ENCODE data around the gene SPATA17. TPM values are rescaled to one million over a fixed set of nuclear protein-coding genes. Genes with fewer than 3 reads are reported as not detected.

SPATA17 gene
- total RNA-seq, 4 donors from 2014 or later: 0.52 to 2.4 TPM; not detected in 2

DNA sequence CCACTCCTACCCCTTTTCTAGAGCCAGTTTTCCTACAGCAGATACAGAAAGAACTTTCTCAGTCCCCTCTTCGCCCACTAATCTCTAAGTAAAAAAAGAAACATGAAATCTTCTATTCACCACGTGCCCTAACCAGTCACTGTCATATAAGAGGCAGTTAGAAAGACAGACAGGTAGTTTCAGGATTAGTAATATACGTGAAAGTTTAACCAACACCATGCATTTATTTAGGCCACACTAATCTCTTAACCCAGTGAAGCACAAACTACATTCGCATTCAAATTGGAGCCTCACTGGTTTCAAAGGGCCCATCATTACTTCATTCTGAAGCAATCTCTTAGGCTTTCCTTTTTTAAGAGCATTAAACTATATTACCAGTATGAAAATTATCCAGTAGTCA, 10.3 kb upstream of the SPATA17 start:
- Histone ChIP-seq H3K4me1 (no peaks in the 10 kb centered on the region), H3K27ac (no peak overlapping the region), H3K9me3 (no peaks in the 10 kb centered on the region), H3K27me3 (no peaks in the 10 kb centered on the region), H3K4me3 (no peak overlapping the region), H3K36me3 (no peaks in the 10 kb centered on the region)
- no peak for TF ChIP-seq POLR2A (IDR thresholded peaks at IDR 0.05)
- TF ChIP-seq, protein P1, sequence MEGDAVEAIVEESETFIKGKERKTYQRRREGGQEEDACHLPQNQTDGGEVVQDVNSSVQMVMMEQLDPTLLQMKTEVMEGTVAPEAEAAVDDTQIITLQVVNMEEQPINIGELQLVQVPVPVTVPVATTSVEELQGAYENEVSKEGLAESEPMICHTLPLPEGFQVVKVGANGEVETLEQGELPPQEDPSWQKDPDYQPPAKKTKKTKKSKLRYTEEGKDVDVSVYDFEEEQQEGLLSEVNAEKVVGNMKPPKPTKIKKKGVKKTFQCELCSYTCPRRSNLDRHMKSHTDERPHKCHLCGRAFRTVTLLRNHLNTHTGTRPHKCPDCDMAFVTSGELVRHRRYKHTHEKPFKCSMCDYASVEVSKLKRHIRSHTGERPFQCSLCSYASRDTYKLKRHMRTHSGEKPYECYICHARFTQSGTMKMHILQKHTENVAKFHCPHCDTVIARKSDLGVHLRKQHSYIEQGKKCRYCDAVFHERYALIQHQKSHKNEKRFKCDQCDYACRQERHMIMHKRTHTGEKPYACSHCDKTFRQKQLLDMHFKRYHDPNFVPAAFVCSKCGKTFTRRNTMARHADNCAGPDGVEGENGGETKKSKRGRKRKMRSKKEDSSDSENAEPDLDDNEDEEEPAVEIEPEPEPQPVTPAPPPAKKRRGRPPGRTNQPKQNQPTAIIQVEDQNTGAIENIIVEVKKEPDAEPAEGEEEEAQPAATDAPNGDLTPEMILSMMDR (IDR thresholded peaks at IDR 0.05): no peak
- intact Hi-C loops (cut with DNase I; ENCODE audit: low total_unique reads): no loop called here
- no peak for DNase-seq

- no peaks in the 10 kb centered on the region for H3K36me3 ChIP-seq
- intact Hi-C loops (cut with DNase I; ENCODE audit: low total_unique reads): no loop called here
- H3K9me3 ChIP-seq: no peaks in the 10 kb centered on the region
- no peak for TF ChIP-seq POLR2A (IDR thresholded peaks at IDR 0.05)
- TF ChIP-seq, protein P1 (IDR thresholded peaks at IDR 0.05): no peak
- no peaks in the 10 kb centered on the region for H3K4me1 ChIP-seq
- no peak overlapping the region for H3K4me3 ChIP-seq
- no peak for DNase-seq
- no peaks in the 10 kb centered on the region for H3K27me3 ChIP-seq
- no peak overlapping the region for H3K27ac ChIP-seq
These were observed 9.1 kb upstream of the SPATA17 start for GRCh38 chr1:217622042-217622441.

DNA sequence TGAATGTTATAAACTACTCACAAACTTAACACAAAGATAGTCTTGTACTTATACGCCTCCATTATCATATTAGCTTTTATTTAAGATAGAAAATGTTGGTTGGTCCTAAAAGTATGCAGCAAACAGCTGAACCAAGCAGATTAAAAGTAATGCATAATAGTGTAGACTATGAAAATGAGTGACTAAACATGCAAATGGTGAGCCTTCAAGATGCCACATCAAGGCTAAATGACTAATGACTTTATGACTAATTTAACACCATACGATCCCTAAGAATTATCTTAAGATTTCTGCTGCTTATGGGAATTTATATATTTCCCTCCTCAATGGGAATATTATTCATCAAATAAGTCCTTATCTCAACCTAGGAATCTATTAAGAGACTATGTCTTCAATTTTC, 4.8 kb upstream of the SPATA17 start:
- Histone ChIP-seq H3K27me3 (no peaks in the 10 kb centered on the region), H3K9me3 (no peaks in the 10 kb centered on the region), H3K4me3 (no peak overlapping the region), H3K36me3 (no peaks in the 10 kb centered on the region), H3K4me1 (no peaks in the 10 kb centered on the region), H3K27ac (no peak overlapping the region)
- no peak for DNase-seq
- intact Hi-C loops (cut with DNase I; ENCODE audit: low total_unique reads): no loop called here
- TF ChIP-seq, protein P1 (IDR thresholded peaks at IDR 0.05): no peak
- TF ChIP-seq POLR2A (IDR thresholded peaks at IDR 0.05): no peak

DNA sequence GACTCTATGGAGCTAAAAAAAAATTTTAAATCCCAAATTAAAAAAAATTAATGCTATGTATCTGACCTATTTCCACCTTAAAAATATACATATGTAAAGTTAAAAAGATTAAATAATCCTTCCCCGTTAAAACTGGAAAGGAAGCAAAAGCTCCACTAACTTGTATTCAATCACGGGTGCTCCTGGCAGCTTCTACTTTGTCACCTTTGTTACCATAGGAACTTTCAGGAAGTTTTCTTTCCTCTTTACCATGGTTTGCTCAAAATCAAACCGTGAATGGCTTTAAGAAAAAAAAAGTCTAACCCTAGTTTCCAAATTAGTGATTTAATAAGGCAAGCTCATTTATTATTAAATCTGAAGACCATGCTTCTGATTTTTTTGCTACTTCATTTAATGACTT, 3.7 kb upstream of the SPATA17 start:
- H3K36me3 ChIP-seq: no peaks in the 10 kb centered on the region
- no peak overlapping the region for H3K4me3 ChIP-seq
- no peaks in the 10 kb centered on the region for H3K4me1 ChIP-seq
- TF ChIP-seq POLR2A (IDR thresholded peaks at IDR 0.05): no peak
- TF ChIP-seq, protein P1 (IDR thresholded peaks at IDR 0.05): no peak
- intact Hi-C loops (cut with DNase I; ENCODE audit: low total_unique reads): no loop called here
- DNase-seq: no peak
- H3K9me3 ChIP-seq: no peaks in the 10 kb centered on the region
- no peaks in the 10 kb centered on the region for H3K27me3 ChIP-seq
- H3K27ac ChIP-seq: no peak overlapping the region

GRCh38 chr1:217642455-217642854, 11.3 kb downstream of the SPATA17 start:
- H3K27ac ChIP-seq: no peak overlapping the region
- DNase-seq: no peak
- intact Hi-C loops (cut with DNase I; ENCODE audit: low total_unique reads): no loop called here
- H3K27me3 ChIP-seq: no peaks in the 10 kb centered on the region
- no peaks in the 10 kb centered on the region for H3K4me1 ChIP-seq
- H3K9me3 ChIP-seq: no peaks in the 10 kb centered on the region
- H3K36me3 ChIP-seq: no peaks in the 10 kb centered on the region
- no peak overlapping the region for H3K4me3 ChIP-seq
- no peak for TF ChIP-seq POLR2A (IDR thresholded peaks at IDR 0.05)
- TF ChIP-seq, protein P1 (IDR thresholded peaks at IDR 0.05): no peak

All from uterus (tissue), 4 donors.